ENCODE measurements around the gene ZNF230.

Gene ZNF230

DNA sequence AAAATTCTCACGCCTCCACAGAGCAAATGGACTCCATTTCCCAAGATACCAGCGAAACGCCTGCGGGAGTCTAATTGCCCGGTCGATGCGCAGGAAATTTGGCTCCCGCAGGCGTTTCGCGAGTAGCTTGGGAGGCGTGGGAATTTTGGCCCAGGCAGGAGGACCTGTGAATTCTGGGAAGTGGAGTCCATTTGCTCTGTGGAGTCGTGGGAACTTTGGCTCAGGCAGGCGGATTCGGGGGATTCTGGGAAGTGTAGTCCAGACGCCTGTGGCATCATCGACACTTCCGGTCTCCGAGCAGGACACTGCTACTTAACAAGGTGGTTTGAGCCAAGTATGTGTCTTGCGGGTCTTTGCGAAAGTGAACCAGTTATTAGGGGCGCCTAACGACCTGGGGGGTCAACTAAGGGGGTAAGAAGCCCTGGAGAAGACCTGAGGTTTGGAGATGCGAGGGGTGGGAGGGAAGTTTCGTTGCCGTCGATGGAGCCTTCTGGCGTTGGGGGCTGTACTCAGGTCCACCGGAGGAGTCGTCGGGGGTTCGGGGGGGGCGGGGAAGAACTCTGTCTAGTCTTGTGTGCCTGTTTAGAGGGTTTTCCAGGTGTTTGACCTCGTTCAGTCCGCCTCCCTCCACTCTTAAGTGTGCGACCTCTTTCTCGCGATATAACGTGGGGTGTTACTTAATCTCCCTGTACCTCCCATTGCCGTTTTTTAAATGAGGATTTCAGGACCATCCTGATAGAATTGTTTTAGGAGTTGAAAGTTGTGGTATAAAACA lies 18.7 kb upstream of the ZNF230 start, which contains the start of gene ZNF155:
ZNF155 (plus strand) TSS at position 277 of the 775 bp plus-strand sequence. CDS start 4,356 bp downstream, outside the sequence.
- TF ChIP-seq, protein P1, sequence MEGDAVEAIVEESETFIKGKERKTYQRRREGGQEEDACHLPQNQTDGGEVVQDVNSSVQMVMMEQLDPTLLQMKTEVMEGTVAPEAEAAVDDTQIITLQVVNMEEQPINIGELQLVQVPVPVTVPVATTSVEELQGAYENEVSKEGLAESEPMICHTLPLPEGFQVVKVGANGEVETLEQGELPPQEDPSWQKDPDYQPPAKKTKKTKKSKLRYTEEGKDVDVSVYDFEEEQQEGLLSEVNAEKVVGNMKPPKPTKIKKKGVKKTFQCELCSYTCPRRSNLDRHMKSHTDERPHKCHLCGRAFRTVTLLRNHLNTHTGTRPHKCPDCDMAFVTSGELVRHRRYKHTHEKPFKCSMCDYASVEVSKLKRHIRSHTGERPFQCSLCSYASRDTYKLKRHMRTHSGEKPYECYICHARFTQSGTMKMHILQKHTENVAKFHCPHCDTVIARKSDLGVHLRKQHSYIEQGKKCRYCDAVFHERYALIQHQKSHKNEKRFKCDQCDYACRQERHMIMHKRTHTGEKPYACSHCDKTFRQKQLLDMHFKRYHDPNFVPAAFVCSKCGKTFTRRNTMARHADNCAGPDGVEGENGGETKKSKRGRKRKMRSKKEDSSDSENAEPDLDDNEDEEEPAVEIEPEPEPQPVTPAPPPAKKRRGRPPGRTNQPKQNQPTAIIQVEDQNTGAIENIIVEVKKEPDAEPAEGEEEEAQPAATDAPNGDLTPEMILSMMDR (conservative IDR thresholded peaks at IDR 0.05; ENCODE audit: low read length): no peak
- peak; percentile 97 for DNase-seq (ENCODE audit: low read depth)
- H3K4me3 ChIP-seq (ENCODE audit: low read length): peak within 1 kb of the TSS; percentile 77

DNA sequence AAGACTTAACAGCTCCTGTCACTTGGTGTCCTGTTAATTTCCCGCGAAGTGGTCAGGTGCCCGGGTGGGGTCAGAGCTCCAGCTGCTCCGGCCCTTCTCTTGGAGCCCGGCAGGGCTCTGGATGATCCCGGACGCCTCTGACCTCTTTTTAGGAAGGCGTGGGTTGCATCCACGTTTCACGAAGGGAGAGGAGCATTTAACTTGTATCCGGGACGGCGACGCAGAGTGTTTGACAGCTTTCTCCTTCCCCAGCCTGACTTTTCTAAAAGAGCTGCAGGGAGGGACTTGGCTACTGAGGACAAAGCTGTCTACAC lies 18.1 kb upstream of the ZNF230 start:
- no peak for DNase-seq (ENCODE audit: low read depth)
- H3K4me3 ChIP-seq (ENCODE audit: low read length): peak overlapping the region; percentile 77
- TF ChIP-seq, protein P1 (conservative IDR thresholded peaks at IDR 0.05; ENCODE audit: low read length): no peak

DNA sequence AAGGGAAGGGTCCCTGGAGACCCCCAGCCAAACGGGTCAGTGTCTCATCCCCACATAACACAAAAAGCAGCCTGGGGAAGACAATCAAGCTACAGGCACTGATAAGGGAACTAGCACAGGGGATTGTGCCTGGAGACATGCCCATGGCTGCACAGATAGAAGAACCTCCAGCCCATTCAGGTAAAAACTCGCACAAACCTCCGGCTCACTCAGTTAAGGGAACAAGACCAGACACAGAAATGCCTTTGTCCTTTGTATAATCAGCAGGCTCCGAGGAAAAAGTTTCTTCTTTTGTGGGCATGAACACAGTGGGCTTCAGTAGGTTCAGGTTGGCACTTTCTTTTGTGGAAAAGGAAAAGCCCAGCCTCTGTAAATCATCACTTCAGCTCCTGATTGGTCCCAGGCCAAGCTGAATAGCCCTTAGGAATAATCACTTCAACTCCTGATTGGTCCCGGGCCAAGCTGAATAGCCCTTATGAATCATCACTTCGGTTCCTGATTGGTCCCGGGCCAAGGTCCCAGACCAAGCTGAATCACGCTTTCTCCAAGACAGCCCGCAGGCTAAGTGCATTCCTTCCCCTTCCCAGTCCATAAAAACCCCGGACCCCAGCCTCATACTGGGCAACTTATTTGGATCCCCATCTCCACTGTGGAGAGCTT lies 5.0 kb upstream of the ZNF230 start:
- DNase-seq (ENCODE audit: low read depth): peak; percentile 13
- H3K4me3 ChIP-seq (ENCODE audit: low read length): no peak overlapping the region
- TF ChIP-seq, protein P1 (conservative IDR thresholded peaks at IDR 0.05; ENCODE audit: low read length): no peak

DNA sequence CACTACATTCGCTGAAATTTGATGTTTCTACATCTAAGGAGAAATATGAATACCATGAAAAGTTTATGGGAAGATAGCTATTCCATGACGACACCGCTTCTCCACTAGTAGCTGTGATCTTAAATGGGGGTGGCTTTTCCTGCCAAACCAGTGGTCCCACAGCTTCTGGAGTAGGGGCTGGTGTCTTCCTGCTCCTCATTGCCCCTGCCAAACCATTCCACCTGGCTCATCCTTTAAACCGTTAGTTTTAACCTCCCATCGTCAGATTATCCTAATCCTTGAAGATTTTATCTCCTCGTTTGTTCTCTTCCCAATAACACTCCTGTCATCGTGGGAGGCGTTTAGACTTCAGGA lies 568 bp upstream of the ZNF230 start:
- DNase-seq (ENCODE audit: low read depth): no peak
- TF ChIP-seq, protein P1 (conservative IDR thresholded peaks at IDR 0.05; ENCODE audit: low read length): no peak
- peak overlapping the region; percentile 95 for H3K4me3 ChIP-seq (ENCODE audit: low read length)

DNA sequence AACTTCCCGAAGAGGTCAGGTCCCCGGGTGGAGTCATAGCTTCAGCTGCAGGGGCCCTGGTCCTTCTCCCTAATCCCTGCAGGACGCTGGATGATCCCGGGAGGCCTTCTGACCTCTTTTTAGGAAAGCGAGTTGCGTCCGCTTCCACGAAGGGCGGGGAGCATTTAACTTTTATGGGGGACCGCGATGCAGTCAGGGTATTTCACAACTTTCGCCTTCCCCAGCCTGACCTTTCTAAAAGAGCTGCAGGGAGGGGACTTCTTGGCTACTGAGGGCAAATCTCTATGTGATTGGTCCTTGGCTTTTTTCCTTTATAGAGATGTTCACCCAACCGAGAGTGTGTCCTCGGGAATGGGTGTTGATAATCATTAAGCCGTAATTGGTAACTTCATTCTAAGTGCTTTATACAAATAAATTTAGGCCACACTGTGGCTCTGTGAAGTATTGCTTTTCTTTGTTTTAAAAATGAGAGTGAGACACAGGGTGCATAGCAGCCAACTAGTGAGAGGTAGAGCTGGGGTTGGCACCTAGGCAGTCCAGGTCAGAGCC lies 778 bp downstream of the ZNF230 start:
- peak overlapping the region; percentile 95 for H3K4me3 ChIP-seq (ENCODE audit: low read length)
- TF ChIP-seq, protein P1 (conservative IDR thresholded peaks at IDR 0.05; ENCODE audit: low read length): no peak
- DNase-seq (ENCODE audit: low read depth): no peak

DNA sequence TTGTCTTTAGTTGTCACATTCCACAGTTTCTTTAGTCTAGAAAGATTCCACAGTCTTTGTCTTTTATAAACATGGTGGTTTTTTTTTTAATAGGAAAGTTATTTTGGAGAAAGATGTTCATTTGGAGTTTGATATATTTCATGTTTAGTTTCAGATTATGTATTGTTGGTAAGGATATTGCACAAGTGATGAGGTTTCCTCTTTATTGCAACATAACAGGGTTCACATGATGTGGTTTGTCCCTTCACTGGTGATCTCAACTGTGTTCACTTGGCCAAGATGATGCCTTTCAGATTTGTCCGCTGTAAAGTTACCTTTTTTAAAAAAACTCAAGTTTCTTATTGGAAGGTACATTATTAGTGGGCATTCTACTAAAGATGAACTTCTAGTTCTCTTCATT lies 3.2 kb downstream of the ZNF230 start:
- TF ChIP-seq, protein P1 (conservative IDR thresholded peaks at IDR 0.05; ENCODE audit: low read length): no peak
- H3K4me3 ChIP-seq (ENCODE audit: low read length): no peak overlapping the region
- DNase-seq (ENCODE audit: low read depth): peak; percentile 53

- DNase-seq (ENCODE audit: low read depth): no peak
- no peak overlapping the region for H3K4me3 ChIP-seq (ENCODE audit: low read length)
- TF ChIP-seq, protein P1 (conservative IDR thresholded peaks at IDR 0.05; ENCODE audit: low read length): no peak
These were observed 4.7 kb downstream of the ZNF230 start for GRCh38 chr19:44007473-44007872.
